ENCODE measurements around the gene HP. TPM values are rescaled to one million over a fixed set of nuclear protein-coding genes. Genes with fewer than 3 reads are reported as not detected.

Gene HP
- total RNA-seq, 2 experiments from 2014 or later: not detected

DNA sequence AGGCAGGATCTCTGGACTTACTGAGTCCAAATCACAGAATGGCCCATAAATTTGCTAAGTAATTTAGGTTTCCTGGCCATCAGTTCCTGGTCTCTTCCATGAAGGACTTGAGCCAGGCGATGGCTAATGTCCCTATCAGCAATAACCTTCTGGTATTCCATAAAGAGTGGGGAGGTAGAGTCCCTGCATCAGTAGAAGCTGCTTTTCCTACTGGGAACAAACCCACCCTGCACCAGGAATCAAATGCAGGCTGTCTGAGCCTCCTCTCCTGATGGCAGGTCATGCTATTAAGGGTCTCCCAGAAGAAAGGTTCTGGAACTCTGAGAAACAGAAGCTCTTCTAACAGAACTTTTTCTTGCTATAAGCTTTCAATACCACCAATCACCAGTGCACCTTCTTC is 7.3 kb downstream of the HP start:
- Mint-ChIP-seq H3K36me3 (ENCODE audit: low read depth) (peaks cover 2% of the 10 kb centered on the region), H3K27ac (no peak overlapping the region), H3K9me3 (no peaks in the 10 kb centered on the region), H3K4me1 (ENCODE audit: low read depth) (no peaks in the 10 kb centered on the region), H3K4me3 (no peak overlapping the region), H3K27me3 (no peaks in the 10 kb centered on the region)
- ChIA-PET CTCF (no interaction called here), POLR2A (no interaction called here)
- intact Hi-C loops (cut with micrococcal nuclease): no loop called here
- TF ChIP-seq, protein P1, sequence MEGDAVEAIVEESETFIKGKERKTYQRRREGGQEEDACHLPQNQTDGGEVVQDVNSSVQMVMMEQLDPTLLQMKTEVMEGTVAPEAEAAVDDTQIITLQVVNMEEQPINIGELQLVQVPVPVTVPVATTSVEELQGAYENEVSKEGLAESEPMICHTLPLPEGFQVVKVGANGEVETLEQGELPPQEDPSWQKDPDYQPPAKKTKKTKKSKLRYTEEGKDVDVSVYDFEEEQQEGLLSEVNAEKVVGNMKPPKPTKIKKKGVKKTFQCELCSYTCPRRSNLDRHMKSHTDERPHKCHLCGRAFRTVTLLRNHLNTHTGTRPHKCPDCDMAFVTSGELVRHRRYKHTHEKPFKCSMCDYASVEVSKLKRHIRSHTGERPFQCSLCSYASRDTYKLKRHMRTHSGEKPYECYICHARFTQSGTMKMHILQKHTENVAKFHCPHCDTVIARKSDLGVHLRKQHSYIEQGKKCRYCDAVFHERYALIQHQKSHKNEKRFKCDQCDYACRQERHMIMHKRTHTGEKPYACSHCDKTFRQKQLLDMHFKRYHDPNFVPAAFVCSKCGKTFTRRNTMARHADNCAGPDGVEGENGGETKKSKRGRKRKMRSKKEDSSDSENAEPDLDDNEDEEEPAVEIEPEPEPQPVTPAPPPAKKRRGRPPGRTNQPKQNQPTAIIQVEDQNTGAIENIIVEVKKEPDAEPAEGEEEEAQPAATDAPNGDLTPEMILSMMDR (IDR thresholded peaks at IDR 0.05): no peak
- DNase-seq (no peak), ATAC-seq (no peak)

DNA sequence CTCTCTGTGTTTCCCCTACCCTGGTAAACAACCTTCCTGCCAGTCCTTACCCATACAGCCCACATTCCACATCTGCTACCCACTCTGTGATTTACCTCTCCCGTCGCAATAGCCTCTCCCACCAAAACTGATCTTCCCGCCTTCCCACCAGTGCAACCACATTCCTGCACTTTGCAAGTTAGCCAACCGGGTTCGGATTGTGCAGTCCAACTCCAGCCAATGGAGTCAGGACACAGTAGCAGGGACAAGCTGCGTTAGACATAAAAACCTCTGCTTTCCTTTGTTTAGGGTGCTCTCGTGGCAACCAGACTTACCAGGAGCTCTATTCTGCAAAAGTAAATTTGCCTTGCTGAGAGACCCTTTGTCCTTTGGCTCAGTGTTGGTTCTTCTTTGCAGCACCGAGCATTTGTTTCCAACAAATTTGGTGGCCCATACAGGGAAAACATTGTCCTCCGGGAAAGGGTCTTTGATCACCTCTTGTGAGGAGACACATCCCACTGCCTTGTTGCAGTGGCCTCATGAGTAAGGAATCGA is 10.1 kb downstream of the HP start:
- TF ChIP-seq, protein P1 (IDR thresholded peaks at IDR 0.05): no peak
- H3K9me3 Mint-ChIP-seq: no peaks in the 10 kb centered on the region
- intact Hi-C loops (cut with micrococcal nuclease): no loop called here

DNA sequence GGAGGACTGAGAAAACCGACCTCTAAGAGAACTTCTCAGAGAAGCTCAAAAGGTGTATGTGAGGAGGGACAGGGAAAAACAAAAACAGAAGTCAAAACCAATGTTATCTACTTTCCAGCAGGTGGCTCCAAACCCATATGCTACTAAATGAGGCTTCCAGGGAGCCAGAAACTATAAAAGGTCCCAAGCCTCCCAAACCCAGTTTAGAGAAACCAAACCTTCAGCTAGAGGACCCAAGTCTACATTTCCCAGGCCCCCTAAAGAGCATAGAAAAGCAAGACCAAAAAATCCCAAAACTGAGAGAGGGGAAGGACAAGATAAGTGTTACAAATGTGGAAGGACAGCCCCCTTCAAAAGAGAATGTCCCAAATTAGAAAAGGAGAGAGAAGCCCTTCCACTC is 12.4 kb downstream of the HP start:
- no peak overlapping the region for H3K4me3 Mint-ChIP-seq
- H3K9me3 Mint-ChIP-seq: no peaks in the 10 kb centered on the region
- peaks cover 2% of the 10 kb centered on the region for H3K36me3 Mint-ChIP-seq (ENCODE audit: low read depth)
- DNase-seq (no peak), ATAC-seq (peak; percentile 58)
- intact Hi-C loops (cut with micrococcal nuclease): loop anchor here (5.0 kb wide), 1 partner anchor 36 kb away; no protein-coding TSS in a partner anchor
- no peaks in the 10 kb centered on the region for H3K27me3 Mint-ChIP-seq
- no peaks in the 10 kb centered on the region for H3K4me1 Mint-ChIP-seq (ENCODE audit: low read depth)
- POLR2A ChIA-PET: interaction anchor here (0.9 kb wide), 1 partner anchor 27 kb away, joined by 3 read pairs; no protein-coding TSS in a partner anchor
- TF ChIP-seq, protein P1 (IDR thresholded peaks at IDR 0.05): peak; percentile 33
- CTCF ChIA-PET: interaction anchor here (0.9 to 1.8 kb wide), 10 partner anchors 12 to 59 kb away, joined by 3 to 10 read pairs (median 4); partner anchors contain the start of genes DHX38, HP and TXNL4B
- no peak overlapping the region for H3K27ac Mint-ChIP-seq

More for the DNA sequence above, 10.1 kb downstream of the HP start:
- Mint-ChIP-seq H3K27me3 (no peaks in the 10 kb centered on the region), H3K36me3 (ENCODE audit: low read depth) (peaks cover 2% of the 10 kb centered on the region), H3K4me1 (ENCODE audit: low read depth) (no peaks in the 10 kb centered on the region), H3K27ac (no peak overlapping the region), H3K4me3 (no peak overlapping the region)
- no peak for ATAC-seq
- no peak for DNase-seq
- ChIA-PET POLR2A (no interaction called here), CTCF (no interaction called here)

DNA sequence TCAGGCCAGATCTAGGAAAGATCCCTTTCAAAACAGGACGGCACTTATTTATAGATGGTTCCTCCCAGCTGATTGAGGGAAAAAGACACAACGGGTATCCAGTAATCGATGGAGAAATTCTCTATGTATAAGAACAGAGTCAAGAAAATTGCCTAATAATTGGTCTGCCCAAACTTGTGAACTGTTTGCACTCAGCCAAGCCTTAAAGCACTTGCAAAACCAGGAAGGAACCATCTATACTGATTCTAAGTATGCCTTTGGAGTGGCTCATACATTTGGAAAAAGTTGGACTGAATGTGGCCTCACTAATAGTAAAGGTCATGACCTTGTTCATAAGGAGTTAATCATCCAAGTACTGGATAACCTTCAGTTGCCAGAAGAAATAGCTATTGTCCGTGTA is 14.6 kb downstream of the HP start:
- no peak for DNase-seq
- TF ChIP-seq, protein P1 (IDR thresholded peaks at IDR 0.05): no peak
- intact Hi-C loops (cut with micrococcal nuclease): loop anchor here (5.0 kb wide), 1 partner anchor 33 kb away; no protein-coding TSS in a partner anchor
- H3K9me3 Mint-ChIP-seq: no peaks in the 10 kb centered on the region
- POLR2A ChIA-PET: no interaction called here
- no peaks in the 10 kb centered on the region for H3K4me1 Mint-ChIP-seq (ENCODE audit: low read depth)
- CTCF ChIA-PET: interaction anchor here (1.6 kb wide), 1 partner anchor 26 kb away, joined by 5 read pairs; no protein-coding TSS in a partner anchor
- no peak for ATAC-seq
- no peaks in the 10 kb centered on the region for H3K27me3 Mint-ChIP-seq
- H3K27ac Mint-ChIP-seq: no peak overlapping the region
- peaks cover 2% of the 10 kb centered on the region for H3K36me3 Mint-ChIP-seq (ENCODE audit: low read depth)
- no peak overlapping the region for H3K4me3 Mint-ChIP-seq

DNA sequence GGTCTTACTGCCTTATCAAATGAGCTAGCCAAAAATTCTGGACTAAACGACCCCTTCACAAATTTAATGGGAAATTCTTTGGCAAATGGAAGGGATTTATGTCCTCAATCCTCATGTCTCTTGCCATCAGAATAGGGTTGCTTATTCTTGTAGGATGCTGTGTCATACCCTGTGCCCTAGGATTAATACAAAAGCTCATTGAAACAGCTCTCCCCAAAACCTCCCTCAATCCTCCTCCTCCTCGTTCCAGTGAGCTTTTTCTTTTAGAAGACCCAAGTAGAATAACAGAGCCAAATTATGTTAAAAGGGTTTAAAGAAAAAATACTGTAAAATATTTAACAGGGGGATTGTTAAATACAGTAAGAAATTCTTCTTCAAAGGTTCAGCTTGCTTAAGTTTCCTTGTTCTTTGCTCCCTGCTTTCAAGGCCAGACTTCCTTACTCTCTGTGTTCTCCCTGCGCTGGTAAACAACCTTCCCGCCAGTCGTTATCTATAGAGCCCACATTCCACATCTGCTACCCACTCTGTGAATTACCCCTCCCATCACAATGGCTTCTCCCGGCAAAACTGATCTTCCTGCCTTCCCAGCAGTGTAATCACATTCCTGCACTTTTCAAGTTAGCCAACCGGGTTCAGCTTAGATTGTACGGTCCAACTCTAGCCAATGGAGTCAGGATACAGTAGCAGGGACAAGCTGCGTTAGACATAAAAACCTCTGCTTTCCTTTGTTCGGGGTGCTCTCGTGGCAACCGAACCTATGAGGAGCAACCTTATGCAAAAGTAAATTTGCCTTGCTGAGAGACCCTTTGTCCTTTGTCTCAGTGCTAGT is 18.4 kb downstream of the HP start:
- ChIA-PET CTCF (no interaction called here), POLR2A (interaction anchor here (0.5 to 1.2 kb wide), 3 partner anchors 22 to 318 kb away, joined by 3 read pairs; no protein-coding TSS in a partner anchor)
- intact Hi-C loops (cut with micrococcal nuclease): no loop called here
- DNase-seq: no peak
- no peaks in the 10 kb centered on the region for H3K27me3 Mint-ChIP-seq
- no peak overlapping the region for H3K27ac Mint-ChIP-seq
- TF ChIP-seq, protein P1 (IDR thresholded peaks at IDR 0.05): no peak
- ATAC-seq: no peak
- no peaks in the 10 kb centered on the region for H3K36me3 Mint-ChIP-seq (ENCODE audit: low read depth)
- H3K4me3 Mint-ChIP-seq: no peak overlapping the region
- H3K9me3 Mint-ChIP-seq: no peaks in the 10 kb centered on the region
- no peaks in the 10 kb centered on the region for H3K4me1 Mint-ChIP-seq (ENCODE audit: low read depth)
